ENCODE measurements around the gene PRMT6. TPM values are rescaled to one million over a fixed set of nuclear protein-coding genes. Genes with fewer than 3 reads are reported as not detected.

Gene PRMT6
- total and polyA plus RNA-seq, 2 of the 4 experiments (the other 2 are of a cell fraction) = 12.5 to 15.4 TPM

GRCh38 chr1:107009281-107009680 is 47.2 kb upstream of the PRMT6 start:
- H3K9ac ChIP-seq (ENCODE audit: low read depth, low read length) = no peak overlapping the region
- intact Hi-C loops (cut with micrococcal nuclease) = no loop called here
- H4K8ac ChIP-seq (ENCODE audit: low read depth in 2 of 2, low read length in 2 of 2) = no peak overlapping the region
- H3K27me3 ChIP-seq (ENCODE audit: control insufficient read depth, insufficient read depth, low read length) = no peaks in the 10 kb centered on the region
- H3K4me1 ChIP-seq (ENCODE audit: control insufficient read depth, insufficient read depth, low read length) = no peaks in the 10 kb centered on the region
- ChIA-PET POLR2A (ENCODE audit: unreplicated experiment) (no interaction called here), CTCF (no interaction called here)
- in situ Hi-C loops (cut with MboI; ENCODE audit: low sequenced_read_pairs) = no loop called here
- no peak overlapping the region for H3K23ac ChIP-seq (ENCODE audit: low read depth, low read length)
- H3K36me3 ChIP-seq (ENCODE audit: control insufficient read depth, insufficient read depth, low read length) = no peaks in the 10 kb centered on the region
- H2BK120ac ChIP-seq (ENCODE audit: low read depth, low read length) = no peak overlapping the region
- H3K18ac ChIP-seq (ENCODE audit: low read depth, low read length) = no peak overlapping the region
- no peak overlapping the region for H3K27ac ChIP-seq (ENCODE audit: insufficient read depth, low read length)
- H2BK20ac ChIP-seq (ENCODE audit: low read depth, low read length) = no peak overlapping the region
- WGBS, 2 experiments (ENCODE audit: extremely low coverage in 2 of 2, insufficient read length in 1 of 2) = no CpG with 5 or more reads among the region's 3 CpGs
- DNase-seq = no peak
- H2BK15ac ChIP-seq (ENCODE audit: low read depth, low read length) = no peak overlapping the region
- H3K79me1 ChIP-seq (ENCODE audit: low read depth in 1 of 2, low read length in 2 of 2) = no peaks in the 10 kb centered on the region
- no peaks in the 10 kb centered on the region for H3K9me3 ChIP-seq (ENCODE audit: control insufficient read depth, insufficient read depth, low read length)
- no peak overlapping the region for H4K5ac ChIP-seq (ENCODE audit: low read depth, low read length)
- no peak overlapping the region for H4K91ac ChIP-seq (ENCODE audit: insufficient read depth, low read depth, low read length)
- no peaks in the 10 kb centered on the region for H3K9me1 ChIP-seq (ENCODE audit: insufficient read depth, low read length)
- dilution Hi-C loops (cut with HindIII; ENCODE audit: low sequenced_read_pairs, unreplicated experiment) = no loop called here
- no peaks in the 10 kb centered on the region for H4K20me1 ChIP-seq (ENCODE audit: insufficient read depth, low read length)
- H3K14ac ChIP-seq (replicated peaks; ENCODE audit: low read depth, low read length) = no peak overlapping the region
- no peak overlapping the region for H3K4me2 ChIP-seq (ENCODE audit: low read depth, low read length)
- H2BK5ac ChIP-seq (ENCODE audit: low read depth, low read length, poor library complexity, severe bottlenecking) = no peak overlapping the region
- ATAC-seq (ENCODE audit: low read depth) = no peak
- H3K4ac ChIP-seq (ENCODE audit: low read depth, low read length) = no peak overlapping the region
- no peak for TF ChIP-seq RCOR1 (IDR thresholded peaks at IDR 0.05; ENCODE audit: insufficient replicate concordance, low read length)
- TF ChIP-seq, protein P1, sequence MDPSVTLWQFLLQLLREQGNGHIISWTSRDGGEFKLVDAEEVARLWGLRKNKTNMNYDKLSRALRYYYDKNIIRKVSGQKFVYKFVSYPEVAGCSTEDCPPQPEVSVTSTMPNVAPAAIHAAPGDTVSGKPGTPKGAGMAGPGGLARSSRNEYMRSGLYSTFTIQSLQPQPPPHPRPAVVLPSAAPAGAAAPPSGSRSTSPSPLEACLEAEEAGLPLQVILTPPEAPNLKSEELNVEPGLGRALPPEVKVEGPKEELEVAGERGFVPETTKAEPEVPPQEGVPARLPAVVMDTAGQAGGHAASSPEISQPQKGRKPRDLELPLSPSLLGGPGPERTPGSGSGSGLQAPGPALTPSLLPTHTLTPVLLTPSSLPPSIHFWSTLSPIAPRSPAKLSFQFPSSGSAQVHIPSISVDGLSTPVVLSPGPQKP (IDR thresholded peaks at IDR 0.05; ENCODE audit: borderline replicate concordance, low read depth, low read length) = no peak
- no peak for TF ChIP-seq RFX5 (IDR thresholded peaks at IDR 0.05; ENCODE audit: low read depth, low read length)
- no peak for TF ChIP-seq RAD21 (IDR thresholded peaks at IDR 0.05; ENCODE audit: low read length)
- TF ChIP-seq FOS (IDR thresholded peaks at IDR 0.05; ENCODE audit: low read depth, low read length) = no peak
- TF ChIP-seq POLR2A (IDR thresholded peaks at IDR 0.05; ENCODE audit: low read depth, low read length) = no peak
- no peak for TF ChIP-seq MXI1 (IDR thresholded peaks at IDR 0.05; ENCODE audit: borderline replicate concordance, low read depth, low read length)
- TF ChIP-seq MAFK (IDR thresholded peaks at IDR 0.05; ENCODE audit: low read depth, low read length) = no peak
- no peak for TF ChIP-seq SMC3 (IDR thresholded peaks at IDR 0.05; ENCODE audit: low read depth, low read length)
- TF ChIP-seq CHD1 (IDR thresholded peaks at IDR 0.05; ENCODE audit: low read depth, low read length) = no peak
- TF ChIP-seq, protein P2, sequence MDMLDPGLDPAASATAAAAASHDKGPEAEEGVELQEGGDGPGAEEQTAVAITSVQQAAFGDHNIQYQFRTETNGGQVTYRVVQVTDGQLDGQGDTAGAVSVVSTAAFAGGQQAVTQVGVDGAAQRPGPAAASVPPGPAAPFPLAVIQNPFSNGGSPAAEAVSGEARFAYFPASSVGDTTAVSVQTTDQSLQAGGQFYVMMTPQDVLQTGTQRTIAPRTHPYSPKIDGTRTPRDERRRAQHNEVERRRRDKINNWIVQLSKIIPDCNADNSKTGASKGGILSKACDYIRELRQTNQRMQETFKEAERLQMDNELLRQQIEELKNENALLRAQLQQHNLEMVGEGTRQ (IDR thresholded peaks at IDR 0.05; ENCODE audit: low read depth, low read length) = no peak
- no peak for TF ChIP-seq MAZ (IDR thresholded peaks at IDR 0.05; ENCODE audit: borderline replicate concordance, low read depth, low read length)
- TF ChIP-seq NFE2L2 (IDR thresholded peaks at IDR 0.05; ENCODE audit: low read depth, low read length) = no peak
- TF ChIP-seq, protein P3, sequence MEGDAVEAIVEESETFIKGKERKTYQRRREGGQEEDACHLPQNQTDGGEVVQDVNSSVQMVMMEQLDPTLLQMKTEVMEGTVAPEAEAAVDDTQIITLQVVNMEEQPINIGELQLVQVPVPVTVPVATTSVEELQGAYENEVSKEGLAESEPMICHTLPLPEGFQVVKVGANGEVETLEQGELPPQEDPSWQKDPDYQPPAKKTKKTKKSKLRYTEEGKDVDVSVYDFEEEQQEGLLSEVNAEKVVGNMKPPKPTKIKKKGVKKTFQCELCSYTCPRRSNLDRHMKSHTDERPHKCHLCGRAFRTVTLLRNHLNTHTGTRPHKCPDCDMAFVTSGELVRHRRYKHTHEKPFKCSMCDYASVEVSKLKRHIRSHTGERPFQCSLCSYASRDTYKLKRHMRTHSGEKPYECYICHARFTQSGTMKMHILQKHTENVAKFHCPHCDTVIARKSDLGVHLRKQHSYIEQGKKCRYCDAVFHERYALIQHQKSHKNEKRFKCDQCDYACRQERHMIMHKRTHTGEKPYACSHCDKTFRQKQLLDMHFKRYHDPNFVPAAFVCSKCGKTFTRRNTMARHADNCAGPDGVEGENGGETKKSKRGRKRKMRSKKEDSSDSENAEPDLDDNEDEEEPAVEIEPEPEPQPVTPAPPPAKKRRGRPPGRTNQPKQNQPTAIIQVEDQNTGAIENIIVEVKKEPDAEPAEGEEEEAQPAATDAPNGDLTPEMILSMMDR (conservative IDR thresholded peaks at IDR 0.05; ENCODE audit: low read depth, low read length) = no peak
- H2AFZ ChIP-seq (replicated peaks; ENCODE audit: low read length, poor library complexity) = no peak overlapping the region
- H2AK9ac ChIP-seq (replicated peaks; ENCODE audit: low read depth, low read length, poor library complexity) = no peak overlapping the region
- H2AK5ac ChIP-seq (ENCODE audit: low read depth, low read length) = no peak overlapping the region
- no peak overlapping the region for H3K4me3 ChIP-seq (ENCODE audit: insufficient read depth, low read depth, low read length)
- no peak overlapping the region for H3K56ac ChIP-seq (ENCODE audit: extremely low read depth, insufficient read depth, low read length)
- BruUV-seq (replicated peaks) = no TSS peak
